ENCODE results near the gene SIRT5. TPM values are rescaled to one million over a fixed set of nuclear protein-coding genes. Genes with fewer than 3 reads are reported as not detected.

The SIRT5 gene
- polyA plus RNA-seq (2011; rRNA removed): 5.3 and 5.4 TPM in 2 replicates
- polyA minus RNA-seq (2011; rRNA and poly(A)+ RNA removed): 3.6 and 4.3 TPM in 2 replicates

- TF ChIP-seq CTCF (IDR thresholded peaks at IDR 0.05; ENCODE audit: low read depth, low read length): no peak
- POLR2A ChIA-PET: interaction anchor here (0.5 to 2.4 kb wide), 12 partner anchors 12 to 272 kb away, joined by 3 to 30 read pairs (median 4); partner anchors contain the start of genes GFOD1, NOL7 and TBC1D7
Measured at GRCh38 chr6:13574571-13575376, at the start of gene SIRT5. TSS of gene SIRT5 (plus strand) at chr6:13574601. CDS start at chr6:13584111, 9,510 bp downstream.

GRCh38 chr6:13524801-13525508, 49.4 kb upstream of the SIRT5 start:
- ChIA-PET POLR2A (no interaction called here), CTCF (interaction anchor here (0.6 kb wide), 1 partner anchor 194 kb away, joined by 10 read pairs; no protein-coding TSS in a partner anchor)
- no peaks in the 10 kb centered on the region for H3K9me3 ChIP-seq (ENCODE audit: control insufficient read depth, insufficient read depth, low read length)
- DNase-seq (ENCODE audit: low read depth, low spot score): no peak
- TF ChIP-seq CTCF (IDR thresholded peaks at IDR 0.05; ENCODE audit: low read depth, low read length): no peak
- H3K27me3 ChIP-seq (ENCODE audit: control insufficient read depth, insufficient read depth, low read length): no peaks in the 10 kb centered on the region
- no peak overlapping the region for H3K4me3 ChIP-seq (ENCODE audit: low read depth, low read length)
- no peak overlapping the region for H3K27ac ChIP-seq (ENCODE audit: low read depth, low read length)

More at GRCh38 chr6:13574571-13575376, at the start of gene SIRT5:
- peak; percentile 57 for DNase-seq (ENCODE audit: low read depth, low spot score)
- H3K9me3 ChIP-seq (ENCODE audit: control insufficient read depth, insufficient read depth, low read length): no peaks in the 10 kb centered on the region
- no peaks in the 10 kb centered on the region for H3K27me3 ChIP-seq (ENCODE audit: control insufficient read depth, insufficient read depth, low read length)
- H3K27ac ChIP-seq (ENCODE audit: low read depth, low read length): peak within 1 kb of the TSS; percentile 73
- H3K4me3 ChIP-seq (ENCODE audit: low read depth, low read length): peak within 1 kb of the TSS; percentile 81
- CTCF ChIA-PET: interaction anchor here (0.5 to 3.3 kb wide), 61 partner anchors 9 to 1598 kb away, joined by 3 to 37 read pairs (median 4); partner anchors contain the start of genes NOL7 and TBC1D7

- CTCF ChIA-PET: interaction anchor here (1.5 kb wide), 1 partner anchor 49 kb away, joined by 4 read pairs; no protein-coding TSS in a partner anchor
- H3K4me3 ChIP-seq (ENCODE audit: low read depth, low read length): no peak overlapping the region
- no peak for TF ChIP-seq CTCF (IDR thresholded peaks at IDR 0.05; ENCODE audit: low read depth, low read length)
- H3K27ac ChIP-seq (ENCODE audit: low read depth, low read length): no peak overlapping the region
- POLR2A ChIA-PET: interaction anchor here (1.0 kb wide), 1 partner anchor 88 kb away, joined by 3 read pairs; the partner anchor contains the start of gene NOL7
- no peaks in the 10 kb centered on the region for H3K27me3 ChIP-seq (ENCODE audit: control insufficient read depth, insufficient read depth, low read length)
- H3K9me3 ChIP-seq (ENCODE audit: control insufficient read depth, insufficient read depth, low read length): no peaks in the 10 kb centered on the region
- no peak for DNase-seq (ENCODE audit: low read depth, low spot score)
Measured at GRCh38 chr6:13526357-13526726, 48.1 kb upstream of the SIRT5 start.

GRCh38 chr6:13526727-13527670, 47.4 kb upstream of the SIRT5 start:
- Histone ChIP-seq H3K27ac (ENCODE audit: low read depth, low read length) (no peak overlapping the region), H3K9me3 (ENCODE audit: control insufficient read depth, insufficient read depth, low read length) (no peaks in the 10 kb centered on the region), H3K27me3 (ENCODE audit: control insufficient read depth, insufficient read depth, low read length) (no peaks in the 10 kb centered on the region), H3K4me3 (ENCODE audit: low read depth, low read length) (no peak overlapping the region)
- TF ChIP-seq CTCF (IDR thresholded peaks at IDR 0.05; ENCODE audit: low read depth, low read length): no peak
- POLR2A ChIA-PET: interaction anchor here (1.0 kb wide), 1 partner anchor 88 kb away, joined by 3 read pairs; the partner anchor contains the start of gene NOL7
- no peak for DNase-seq (ENCODE audit: low read depth, low spot score)
- CTCF ChIA-PET: interaction anchor here (1.5 kb wide), 1 partner anchor 49 kb away, joined by 4 read pairs; no protein-coding TSS in a partner anchor
